ENCODE data around the gene UBASH3B.
A peak's percentile ranks its signal among the peaks of the same experiment; 100 is the strongest.
"Not testable (repeated sequence)": the region's sequence is repeated elsewhere in the genome, so short reads cannot be mapped to it uniquely, and the experiment has no call there.

UBASH3B gene

DNA sequence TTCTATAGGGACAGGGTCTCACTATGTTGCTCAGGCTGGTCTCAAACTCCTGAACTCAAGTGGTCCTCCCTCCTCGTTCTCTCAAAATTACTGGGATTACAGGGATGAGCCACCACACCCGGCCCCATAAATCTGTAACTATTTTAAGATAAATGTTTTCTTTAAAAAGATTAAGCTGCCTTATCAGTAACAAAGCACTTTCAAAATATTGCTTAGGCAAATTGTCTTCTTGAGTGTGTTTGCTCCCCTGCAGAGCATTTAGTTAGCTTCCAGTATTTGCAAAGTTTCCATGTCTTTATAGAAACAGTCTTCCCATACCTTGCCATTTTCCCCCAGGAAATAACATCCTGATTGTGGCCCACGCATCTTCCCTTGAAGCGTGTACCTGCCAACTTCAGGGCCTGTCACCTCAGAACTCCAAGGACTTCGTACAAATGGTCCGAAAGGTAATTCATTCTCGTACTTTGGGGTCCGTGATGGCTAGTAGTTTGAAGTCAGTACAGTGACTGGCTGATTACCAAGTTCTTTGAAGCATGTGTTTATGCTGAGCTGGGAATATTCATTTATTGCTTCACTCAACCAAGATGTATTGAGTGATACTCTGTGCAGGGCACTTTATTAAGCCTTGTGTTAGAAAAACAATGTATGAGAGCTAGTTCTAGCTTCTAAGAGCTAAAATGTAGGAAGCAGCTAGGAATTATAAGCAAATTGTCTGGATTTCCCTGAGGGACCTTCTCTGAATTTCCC lies 152.4 kb downstream of the UBASH3B start:
- no peak for DNase-seq (ENCODE audit: low read depth, low spot score)

DNA sequence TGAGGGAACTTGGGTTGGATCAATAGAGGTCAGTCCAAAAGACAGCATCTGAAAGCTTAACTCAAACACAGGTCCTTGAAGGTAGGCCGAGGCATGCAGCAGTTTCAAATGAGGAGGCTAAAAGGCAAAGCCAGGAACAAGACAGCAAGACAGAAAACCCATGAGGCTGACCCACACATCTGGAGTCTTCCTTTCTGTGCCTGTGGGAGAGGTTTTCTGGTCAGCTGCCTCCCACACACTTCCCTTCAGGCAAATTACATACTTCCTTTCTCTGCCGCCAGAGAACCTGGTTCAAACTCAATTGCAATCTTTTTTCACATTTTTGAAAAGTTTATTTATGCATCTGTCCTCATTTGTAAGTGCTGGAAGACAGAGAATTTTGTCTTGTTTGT lies 153.0 kb downstream of the UBASH3B start:
- no peak for DNase-seq (ENCODE audit: low read depth, low spot score)

DNA sequence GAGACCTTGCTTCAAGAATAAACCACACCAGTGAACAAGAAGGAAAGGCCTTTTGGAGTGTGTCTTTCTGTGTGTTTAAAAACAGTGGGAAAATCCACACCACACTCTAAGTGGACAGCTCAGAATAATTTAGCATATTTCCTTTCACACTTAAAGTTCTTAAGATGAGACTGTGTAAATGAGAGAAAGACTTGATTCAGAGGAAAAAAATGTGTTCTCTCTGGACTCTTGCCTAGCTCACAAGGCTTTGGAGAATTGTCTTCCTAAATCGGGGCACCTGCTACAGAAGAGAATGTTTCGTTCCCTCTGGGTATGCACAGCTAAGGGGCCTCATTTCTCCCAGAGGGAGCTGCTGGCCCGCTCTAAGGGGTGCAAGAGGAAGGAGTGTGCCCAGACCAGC lies 154.3 kb downstream of the UBASH3B start:
- DNase-seq (ENCODE audit: low read depth, low spot score): peak; percentile 36

DNA sequence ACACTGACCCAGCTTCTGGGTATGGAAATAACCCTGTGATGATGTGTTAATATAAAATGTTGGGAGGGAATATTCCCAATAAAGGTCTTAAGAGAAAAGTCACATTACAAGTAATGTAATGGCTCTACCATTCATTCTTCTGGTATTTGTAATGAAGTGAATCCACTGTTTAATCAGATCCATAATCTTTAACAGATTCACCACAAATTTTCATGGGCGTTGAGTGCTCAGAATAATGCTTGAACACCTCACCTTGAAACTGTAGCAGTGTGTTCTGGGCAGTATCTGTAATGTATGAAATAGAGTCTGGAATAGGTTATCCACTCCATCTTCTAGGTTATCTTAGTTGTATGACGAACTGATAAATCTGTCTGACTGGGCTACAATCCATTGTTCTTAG lies 156.2 kb downstream of the UBASH3B start:
- DNase-seq (ENCODE audit: low read depth, low spot score): no peak

DNA sequence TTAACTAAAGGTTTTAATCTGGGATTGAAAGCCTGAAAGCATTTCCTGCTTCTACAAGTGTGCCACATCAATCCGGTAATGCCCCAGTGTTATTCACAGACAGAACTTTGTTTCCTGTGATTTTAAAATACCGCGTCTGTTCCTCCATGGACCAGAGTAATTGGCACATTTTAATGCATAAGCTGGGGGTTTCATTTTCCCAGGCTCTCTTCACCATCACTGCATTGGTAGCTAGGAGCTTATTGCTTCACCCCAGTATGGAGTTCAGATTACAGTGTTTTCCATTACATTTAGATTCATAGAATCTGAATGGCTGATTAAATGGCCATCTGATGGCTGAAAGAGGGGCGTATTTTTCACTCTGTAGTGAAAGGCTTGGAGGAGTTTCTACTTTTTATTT lies 157.1 kb downstream of the UBASH3B start:
- no peak for DNase-seq (ENCODE audit: low read depth, low spot score)

DNA sequence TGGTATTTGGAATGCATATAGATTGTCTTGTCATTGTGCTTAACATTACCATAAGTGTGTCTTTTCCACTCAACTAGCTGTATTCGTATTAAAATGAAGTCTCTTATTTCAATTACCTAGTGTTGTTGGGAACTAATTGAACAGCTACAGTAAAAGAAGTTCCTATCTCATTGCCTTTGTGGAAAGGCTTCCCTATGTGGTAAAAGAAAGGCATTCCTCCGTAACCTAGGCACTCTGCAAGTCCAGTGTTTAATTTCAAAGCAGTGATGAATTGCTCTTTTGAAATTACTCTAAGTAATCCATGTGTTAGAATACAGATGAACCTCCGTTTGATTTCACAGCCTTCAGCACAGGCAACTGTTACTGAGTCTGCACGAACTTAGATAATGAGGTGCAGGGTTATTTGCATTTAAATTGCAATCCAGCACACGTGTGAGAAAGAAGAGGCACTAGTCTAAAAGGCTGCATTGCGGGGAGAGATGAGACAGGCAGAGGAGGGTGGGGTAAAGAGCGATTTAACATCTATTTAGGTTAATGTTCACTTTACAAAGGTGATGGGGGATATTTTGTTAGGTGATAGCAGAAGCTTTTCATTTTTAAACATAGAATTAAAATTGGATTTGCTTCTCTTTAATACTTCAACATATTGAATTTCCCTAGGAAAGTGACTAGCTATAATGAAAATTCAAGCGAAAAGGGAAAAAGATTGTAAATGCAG lies 157.8 kb downstream of the UBASH3B start:
- no peak for DNase-seq (ENCODE audit: low read depth, low spot score)

DNA sequence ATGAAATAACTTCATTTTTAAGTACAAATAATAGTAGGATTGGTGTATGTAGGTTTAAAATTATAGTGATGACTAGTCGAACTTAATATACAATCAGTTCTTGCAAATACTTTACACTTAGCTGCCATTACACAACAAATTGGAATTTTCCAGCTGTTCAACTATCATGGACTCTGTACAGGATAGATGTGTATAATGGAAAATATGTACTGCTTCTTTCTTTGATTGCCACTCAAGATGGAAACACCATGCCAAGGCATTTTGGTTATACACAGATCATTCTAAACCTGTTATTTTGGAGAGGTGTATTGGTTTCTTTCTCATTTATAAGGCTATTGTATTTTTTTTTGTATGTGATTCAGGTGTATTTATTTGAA lies 158.4 kb downstream of the UBASH3B start:
- DNase-seq (ENCODE audit: low read depth, low spot score): no peak

DNA sequence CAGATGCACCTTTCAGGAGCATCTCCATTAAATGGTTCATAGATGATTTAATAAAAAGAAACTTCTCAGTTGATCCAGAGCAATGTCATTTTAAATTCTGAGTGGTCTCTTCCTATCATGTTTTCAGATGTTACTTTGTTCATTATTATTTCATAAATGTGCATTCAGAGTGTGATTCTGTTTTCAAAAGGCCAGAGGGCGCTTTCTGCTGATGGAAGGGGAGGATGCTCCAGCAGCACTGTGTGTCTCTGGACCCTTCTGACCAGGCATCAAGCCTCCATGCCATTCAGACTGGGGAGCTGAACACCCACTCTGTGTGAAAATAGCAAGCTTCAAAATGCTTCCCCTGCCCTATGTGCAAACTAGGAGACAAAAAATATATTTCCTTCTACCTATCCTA lies 158.9 kb downstream of the UBASH3B start:
- no peak for DNase-seq (ENCODE audit: low read depth, low spot score)

DNA sequence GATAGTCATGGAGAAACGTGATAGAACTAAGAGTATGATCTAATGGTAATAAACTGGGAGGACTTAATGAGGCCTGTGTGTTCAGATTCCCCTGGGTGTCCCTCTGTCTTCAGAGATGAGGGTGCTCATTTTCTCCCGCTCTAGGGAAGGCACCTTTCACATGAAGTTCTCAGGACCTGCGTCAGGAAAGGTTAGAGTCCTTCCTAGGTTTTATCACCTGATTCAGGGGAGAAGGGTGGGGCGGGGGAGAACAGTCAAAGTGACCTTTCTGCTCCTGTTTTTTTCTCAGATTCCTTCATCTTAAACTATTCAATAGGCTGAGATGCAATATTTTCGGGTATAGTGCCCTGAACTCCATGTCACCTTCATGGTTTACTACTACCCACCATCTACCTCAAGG lies 160.4 kb downstream of the UBASH3B start:
- DNase-seq (ENCODE audit: low read depth, low spot score): no peak

DNA sequence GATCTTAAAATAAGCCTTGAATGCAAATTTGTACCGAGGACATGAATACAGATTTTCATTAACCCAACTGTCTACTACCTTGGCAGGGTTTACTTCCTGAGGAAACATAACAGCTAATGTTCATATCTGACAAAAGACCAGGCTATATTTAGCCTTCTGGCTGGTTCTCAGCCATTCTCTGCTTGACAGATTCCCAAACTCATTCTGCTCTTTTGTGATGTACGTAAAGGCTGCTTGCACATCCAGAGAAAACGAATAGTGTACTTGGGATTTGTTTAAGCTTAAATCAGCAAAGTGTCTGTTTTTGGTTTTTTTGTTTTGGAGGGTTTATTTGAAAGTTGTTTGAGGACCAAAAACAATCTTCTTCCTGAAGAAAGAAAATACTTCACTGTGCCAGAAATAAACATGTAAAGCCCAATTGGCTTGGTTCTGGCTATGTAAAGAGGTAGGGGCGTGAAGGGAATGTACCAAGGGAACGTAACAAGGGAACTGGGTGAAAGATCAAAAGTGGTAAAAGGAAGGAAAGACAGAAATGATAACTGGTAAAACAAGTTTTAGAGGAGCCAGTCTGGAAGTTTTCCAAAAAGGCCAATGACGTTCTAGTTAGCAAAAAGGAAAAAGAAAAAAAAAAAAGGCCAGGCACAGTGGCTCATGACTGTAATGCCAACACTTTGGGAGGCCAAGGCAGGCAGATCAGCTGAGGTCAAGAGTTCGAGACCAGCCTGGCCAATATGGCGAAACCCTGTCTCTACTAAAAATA lies 161.4 kb downstream of the UBASH3B start:
- no peak for DNase-seq (ENCODE audit: low read depth, low spot score)

DNA sequence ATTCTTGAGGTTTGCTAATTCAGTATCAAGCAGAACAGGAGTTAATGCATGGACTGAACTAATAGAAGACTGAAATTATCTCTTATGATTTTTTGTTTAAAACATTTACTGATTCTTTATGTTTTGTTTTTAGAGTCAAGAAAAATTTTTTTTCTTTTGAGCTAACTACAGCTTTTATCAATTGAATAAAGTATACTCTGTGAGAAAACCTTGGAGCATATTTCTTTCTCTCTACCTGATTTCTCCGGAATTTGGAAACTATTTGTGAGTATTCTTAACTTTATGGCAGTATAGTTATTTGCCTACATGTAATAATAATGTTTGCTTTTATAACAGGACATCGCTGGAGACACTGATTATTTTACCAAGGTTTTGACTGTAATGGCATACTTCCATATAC lies 164.6 kb downstream of the UBASH3B start:
- DNase-seq (ENCODE audit: low read depth, low spot score): no peak

DNA sequence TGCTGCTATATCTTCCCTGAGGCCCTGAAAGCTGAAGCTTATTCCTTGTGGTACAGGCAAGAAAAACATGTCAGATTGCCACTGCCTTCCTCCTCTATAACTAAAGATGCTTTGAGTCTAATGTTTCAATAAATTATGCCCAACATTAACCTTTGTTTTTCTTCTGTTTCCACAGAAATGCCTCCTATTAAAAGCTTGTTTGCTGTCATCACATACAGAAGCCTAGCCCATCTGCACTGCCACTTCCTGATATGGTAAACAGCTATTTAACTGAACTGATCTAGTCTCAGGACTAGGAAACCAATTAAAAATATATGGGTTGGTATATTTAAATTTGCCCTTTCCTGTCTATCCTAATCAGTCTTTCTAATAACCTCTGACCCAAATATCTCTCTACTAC lies 165.6 kb downstream of the UBASH3B start:
- no peak for DNase-seq (ENCODE audit: low read depth, low spot score)

DNA sequence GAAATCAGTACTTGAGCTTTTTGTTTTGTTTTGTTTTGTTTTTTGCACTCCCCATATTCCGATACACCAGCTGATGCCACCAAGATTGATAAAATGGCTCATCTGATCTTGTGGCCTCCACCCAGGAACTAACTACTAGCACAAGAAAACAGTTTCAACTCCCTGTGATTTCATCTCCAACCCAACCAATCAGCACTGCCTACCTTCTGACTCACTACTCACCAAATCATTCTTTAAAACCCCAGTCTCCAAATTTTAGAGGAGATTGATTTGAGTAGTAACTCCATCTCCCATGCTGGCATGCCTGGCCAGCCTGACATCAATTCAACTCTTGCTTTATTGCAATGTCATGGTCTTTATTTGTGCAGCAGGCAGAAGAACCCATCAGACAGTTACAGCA lies 166.7 kb downstream of the UBASH3B start:
- DNase-seq (ENCODE audit: low read depth, low spot score): no peak

DNA sequence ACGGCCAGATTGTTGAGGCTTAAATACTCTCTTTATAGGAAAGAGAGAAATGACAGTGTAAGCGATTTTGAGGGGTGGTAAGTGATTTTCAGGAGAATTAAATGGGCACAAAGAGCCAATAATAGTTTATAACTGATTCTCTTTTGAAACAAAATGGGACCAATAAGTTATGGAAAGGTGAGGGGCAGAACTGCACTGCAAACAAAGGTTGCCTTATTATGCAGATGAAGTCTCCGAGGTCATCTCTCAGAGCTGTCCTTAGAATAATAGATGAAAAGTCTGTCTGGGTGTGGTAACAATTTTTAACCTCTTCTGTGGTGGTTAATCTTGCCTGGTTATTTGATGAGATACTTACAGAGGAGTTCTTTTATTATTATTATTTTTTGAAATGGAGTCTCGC lies 168.0 kb downstream of the UBASH3B start:
- DNase-seq (ENCODE audit: low read depth, low spot score): no peak

DNA sequence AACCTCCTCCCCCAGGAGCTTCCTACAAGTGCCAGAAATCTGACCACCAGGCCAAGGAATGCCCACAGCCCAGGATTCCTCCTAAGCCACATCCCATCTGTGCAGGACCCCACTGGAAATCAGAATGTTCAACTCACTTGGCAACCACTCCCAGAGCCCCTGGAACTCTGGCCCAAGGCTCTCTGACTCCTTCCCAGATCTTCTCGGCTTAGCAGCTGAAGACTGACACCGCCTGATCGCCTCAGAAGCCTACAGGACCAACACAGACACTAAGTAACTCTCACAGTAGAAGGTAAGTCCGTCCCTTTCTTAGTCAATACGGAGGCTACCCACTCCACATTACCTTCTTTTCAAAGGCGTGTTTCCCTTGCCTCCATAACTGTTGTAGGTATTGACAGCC lies 173.8 kb downstream of the UBASH3B start:
- DNase-seq (ENCODE audit: low read depth, low spot score): peak; percentile 60

DNA sequence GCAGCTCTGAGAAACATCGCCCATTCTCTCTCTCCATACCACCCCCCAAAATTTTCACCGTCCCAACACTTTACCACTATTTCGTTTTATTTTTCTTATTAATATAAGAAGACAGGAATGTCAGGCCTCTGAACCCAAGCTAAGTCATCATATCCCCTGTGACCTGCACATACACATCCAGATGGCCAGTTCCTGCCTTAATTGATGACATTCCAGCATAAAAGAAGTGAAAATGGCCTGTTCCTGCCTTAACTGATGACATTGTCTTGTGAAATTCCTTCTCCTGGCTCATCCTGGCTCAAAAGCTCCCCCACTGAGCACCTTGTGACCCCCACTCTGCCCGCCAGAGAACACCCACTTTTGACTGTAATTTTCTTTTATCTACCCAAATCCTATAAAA lies 176.8 kb downstream of the UBASH3B start:
- not testable (repeated sequence) for DNase-seq (ENCODE audit: low read depth, low spot score)

DNA sequence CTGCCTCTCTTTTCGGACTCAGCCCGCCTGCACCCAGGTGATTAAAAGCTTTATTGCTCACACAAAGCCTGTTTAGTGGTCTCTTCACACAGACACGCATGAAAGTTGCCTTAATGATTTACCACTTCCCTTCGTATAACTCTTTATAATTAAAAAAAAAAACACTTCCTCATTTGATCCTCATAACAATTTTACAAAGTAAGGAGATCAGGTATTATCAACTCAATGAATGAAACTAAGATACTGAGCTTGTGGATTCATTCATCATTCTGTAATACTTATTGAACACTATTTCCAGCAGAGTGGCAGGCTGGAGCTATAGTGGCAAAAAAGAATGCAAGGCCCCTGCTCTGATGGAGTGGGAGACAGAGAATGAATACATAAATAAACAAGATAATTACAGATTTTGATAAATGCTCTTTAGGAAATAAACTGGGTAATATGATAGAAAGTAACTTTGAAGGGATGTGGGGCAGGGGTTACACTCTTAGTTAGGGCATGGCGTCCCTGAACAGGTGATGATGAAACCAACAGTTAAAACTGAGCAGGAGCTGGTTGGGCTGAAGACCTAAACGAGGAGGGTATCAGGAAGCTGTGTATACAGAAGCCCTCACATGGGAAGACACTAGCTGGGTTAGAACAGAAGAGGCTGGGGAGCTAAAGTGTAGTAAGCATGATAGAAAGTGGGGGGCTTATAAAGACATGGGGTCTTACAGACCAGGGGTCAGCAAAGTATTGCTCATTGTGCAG lies 177.4 kb downstream of the UBASH3B start:
- no peak for DNase-seq (ENCODE audit: low read depth, low spot score)

DNA sequence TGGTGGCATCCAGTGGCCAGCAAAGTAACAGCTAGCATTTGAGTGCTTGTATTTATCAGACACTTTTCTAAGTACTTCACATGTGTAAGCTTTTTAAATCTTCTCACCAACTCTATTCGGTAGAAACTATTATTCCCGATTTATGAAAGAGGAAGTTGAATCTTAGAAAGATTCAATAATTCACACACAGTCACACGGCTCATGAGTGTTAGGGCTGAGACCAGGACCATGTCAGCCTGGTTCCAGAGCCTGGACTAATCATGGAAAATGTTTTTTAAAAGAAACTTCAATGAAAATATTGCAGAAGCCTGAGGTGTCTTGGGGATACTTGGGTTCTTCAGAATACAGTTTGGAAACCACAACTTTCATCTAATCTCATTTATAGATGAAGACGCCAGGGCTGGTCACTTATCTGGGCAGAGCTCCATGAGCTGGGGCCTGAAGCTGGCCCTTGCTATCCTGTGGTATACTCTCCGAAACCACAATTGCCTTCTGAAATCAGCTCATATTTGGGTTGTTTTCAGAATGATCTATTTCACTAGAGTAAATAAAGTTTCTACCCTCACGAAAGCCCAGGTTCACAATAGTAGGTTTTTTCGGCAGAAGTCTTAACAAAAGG lies 178.4 kb downstream of the UBASH3B start:
- no peak for DNase-seq (ENCODE audit: low read depth, low spot score)

DNA sequence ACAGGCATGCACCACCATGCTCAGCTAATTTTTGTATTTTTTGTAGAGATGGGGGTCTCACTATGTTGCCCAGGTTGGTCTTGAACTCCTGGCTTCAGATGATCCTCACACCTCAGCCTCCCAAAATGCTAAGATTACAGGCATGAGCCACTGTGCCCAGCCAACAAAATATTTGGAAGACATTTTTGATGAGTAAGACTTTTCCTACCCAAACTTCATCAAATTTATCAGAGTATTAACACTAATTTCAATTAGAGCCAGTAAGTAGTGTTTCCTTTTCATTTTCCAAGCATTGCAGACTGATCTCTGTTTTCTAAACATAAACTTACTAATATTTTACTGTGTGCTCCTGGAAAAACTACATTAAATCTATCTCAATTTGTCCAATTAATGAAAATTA lies 181.4 kb downstream of the UBASH3B start:
- DNase-seq (ENCODE audit: low read depth, low spot score): no peak

DNA sequence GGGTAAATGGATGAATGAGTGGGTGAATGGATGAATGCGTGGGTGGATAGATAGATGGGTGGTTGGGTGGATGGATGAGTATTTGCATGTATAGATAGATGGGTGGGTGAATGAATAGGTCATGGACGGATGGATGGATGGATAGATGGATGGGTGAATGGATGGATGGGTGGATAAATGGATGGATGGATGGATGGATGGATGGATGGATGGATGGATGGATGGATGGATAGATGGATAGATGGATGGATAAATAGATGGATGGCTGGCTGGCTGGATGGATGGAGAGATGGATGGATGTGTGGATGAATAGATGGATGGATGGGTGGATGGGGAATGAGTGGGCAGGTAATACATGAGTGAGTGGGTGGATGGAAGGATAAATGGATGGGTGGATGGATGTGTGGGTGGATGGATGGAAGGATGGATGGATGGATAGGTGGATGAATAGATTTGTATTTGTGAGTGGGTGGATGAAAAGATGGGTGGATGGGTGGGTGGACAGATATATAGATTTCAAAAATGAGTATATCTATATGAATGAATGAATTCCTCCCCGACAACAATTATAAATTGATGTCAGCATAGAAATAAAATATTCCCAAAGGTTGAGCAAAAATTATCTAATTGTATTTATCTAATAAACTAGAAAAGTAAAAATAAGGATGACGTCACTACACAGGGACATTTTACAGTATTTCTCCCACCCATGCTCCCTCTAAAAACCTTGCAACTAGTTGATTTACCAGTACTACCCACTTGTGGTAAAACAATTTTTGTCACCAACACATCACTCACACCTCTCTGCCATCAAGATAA lies 182.2 kb downstream of the UBASH3B start:
- no peak for DNase-seq (ENCODE audit: low read depth, low spot score)
